NCI-H2107 (cell line): ENCODE measurements around the gene CD177.
"Not testable (repeated sequence)": the region's sequence is repeated elsewhere in the genome, so short reads cannot be mapped to it uniquely, and the experiment has no call there.

ENCODE experiments used
- DNase-seq: peaks from one replicate; lab custom pipeline; 2025; lab: John Stamatoyannopoulos, UW

Gene CD177

DNA sequence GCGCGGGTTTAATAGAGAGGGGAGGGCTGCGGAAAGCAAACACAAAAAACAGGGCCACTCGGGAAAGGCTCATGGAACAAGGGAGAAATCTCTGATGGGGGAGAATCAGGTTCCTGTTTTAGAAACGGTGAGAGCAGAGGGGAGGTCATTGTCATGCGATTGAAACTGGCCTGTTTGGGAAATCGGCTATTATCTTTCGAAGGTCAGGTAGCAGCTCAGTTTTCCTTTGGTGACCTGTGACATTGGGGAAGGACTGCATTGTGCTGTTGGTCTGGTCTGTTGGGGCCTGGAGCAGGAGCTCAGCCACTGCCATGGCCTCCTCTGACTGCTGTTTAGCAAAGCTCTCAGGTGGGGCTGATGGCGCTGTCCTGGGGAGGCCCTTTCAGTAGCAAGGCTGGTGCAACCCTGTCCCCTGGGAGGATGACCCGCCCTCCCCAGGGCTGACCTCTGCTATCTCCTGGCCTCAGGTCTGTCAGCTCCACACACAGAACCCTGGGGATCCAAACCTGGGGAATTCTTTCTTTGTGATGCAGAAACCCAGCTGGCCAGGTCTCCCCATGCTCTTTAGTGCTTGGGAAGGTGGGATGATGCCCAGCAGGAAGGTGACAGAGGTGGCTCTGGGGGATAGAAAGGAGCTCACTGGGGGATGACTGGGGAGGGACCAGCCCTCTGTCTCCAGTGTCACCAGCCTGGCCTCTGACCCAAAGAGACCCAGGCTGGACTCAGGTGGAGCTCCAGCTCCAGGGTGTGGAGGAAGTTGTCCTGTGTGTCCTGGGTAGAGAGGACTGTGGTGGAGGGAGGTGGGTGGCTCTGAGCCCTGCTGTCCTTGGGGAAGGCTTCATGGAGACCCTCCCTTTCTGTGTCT, 21.2 kb upstream of the CD177 start:
- DNase-seq: no peak

DNA sequence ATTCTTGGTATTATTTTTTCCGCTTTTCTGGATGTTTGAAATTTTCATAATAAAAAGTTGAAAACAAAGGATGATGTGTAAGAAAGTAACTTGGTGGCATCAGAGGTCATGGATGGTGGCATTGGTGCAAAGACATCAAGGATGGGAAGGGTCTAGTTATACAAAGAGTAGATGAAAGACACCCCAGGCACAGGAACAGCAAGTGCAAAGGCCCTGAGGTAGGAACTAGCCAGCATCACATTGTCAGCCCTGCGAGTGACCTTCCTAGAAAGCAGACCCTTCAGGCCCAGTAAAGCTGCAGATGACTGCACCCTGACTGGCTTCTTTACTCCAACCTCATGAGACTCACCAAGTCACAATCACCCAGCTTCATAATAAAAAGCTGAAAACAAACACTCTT, 17.0 kb upstream of the CD177 start:
- DNase-seq: not testable (repeated sequence)

DNA sequence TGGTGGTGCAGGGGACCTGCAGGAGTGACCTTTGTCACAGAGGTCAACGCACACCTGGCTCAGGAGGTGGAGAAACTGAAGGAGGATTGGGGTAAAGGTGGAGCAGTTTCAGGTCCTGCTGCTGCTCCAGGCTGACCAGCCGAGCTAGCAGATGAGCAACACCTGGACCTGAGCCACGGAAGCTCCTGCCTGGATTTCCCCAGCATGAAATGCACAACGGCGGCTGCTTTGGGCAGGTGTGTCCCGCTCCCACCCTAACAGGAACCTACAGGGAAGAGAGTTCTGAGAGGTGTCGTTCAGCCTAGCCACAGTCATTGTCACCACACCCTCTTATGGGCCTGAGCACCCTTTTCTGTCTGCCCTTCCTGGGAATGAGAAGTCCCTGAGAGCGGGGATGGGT, 15.7 kb upstream of the CD177 start:
- DNase-seq: no peak

DNA sequence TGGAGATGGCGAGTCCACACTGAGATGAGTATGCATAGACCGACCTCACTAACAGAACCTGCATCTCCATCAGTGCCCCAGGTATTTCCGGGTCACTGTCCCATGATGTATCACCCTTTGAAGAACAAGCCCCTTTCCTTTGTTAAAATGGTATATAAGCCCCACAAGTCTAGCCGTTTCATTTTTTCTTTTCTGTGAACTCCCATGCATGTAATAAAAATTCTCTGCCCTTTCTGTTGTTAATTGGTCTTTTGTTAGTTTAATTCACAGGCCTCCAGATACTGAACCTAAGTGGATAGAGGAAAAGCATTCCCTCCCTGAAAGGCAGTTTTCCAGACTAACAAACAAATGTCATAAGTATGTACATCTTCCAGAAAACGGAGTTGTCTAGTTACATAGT, 15.0 kb upstream of the CD177 start:
- no peak for DNase-seq

DNA sequence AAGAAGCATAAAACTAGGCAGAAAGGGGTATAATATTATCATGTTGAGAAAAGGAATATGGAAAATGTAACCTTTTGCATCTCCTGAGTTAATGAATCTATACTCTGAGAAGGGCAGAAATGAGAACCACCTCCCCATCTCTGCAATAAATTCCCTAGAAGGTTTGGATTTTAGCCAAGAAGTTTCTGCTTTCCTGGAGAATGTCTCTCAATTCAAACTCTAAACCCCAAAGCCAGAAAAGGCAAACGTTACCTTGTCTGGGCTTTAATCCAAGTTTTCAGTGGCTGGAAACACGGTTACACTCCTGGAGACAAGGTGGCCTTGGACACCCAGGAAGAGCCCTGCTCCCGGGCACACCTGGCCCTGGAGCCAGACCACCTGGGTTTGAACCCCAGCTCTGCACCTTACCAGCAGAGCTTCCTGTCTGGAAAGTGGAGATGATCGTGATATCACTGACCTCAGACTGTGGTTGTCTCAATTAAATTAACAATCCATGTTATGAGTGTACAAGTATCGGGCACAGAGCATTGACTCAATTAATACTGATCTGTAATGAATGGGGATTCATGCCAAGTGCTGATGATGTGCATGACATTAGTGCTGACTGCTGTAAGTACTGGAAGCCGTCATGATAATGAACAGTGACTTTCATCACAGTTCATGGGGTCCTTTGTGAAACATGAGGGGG, 14.1 kb upstream of the CD177 start:
- not testable (repeated sequence) for DNase-seq

DNA sequence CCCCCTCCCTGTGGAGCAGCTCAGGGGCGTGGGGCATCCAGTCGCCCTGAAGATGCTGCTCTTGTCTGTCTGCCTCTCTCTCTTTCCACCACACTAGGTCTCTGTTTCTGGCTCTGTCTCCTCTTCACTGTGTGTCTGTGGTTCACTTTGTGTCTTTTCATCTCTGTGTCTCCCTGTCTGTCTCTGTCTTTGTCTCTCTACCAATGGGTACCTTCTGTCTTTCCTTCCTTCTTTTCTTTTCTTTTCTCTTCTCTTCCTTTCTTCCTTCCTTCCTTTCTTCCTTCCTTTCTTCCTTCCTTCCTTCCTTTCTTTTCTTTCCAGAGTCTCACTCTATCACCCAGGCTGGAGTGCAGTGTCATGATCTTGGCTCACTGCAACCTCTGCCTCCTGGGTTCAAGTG, 13.4 kb upstream of the CD177 start:
- DNase-seq: not testable (repeated sequence)

DNA sequence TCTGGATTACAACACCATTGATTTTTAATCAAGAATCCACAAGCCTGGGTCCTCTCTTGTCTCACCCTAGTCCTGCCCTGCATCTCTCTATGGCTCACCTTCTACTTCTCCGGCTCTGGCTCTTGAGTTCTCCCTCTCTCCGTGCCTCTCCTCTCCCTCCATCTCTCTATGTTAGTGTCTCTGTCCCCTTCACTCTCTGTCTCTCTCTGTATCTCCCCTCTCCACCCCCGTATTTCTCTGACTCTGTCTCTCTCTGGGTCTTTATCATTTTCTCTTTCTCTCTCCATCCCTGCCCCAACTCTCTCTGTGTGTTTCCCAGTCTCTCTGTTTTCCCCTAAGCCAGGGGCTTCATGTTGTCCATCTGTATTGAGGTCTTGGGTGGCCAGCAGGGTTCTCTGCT, 12.4 kb upstream of the CD177 start:
- not testable (repeated sequence) for DNase-seq

DNA sequence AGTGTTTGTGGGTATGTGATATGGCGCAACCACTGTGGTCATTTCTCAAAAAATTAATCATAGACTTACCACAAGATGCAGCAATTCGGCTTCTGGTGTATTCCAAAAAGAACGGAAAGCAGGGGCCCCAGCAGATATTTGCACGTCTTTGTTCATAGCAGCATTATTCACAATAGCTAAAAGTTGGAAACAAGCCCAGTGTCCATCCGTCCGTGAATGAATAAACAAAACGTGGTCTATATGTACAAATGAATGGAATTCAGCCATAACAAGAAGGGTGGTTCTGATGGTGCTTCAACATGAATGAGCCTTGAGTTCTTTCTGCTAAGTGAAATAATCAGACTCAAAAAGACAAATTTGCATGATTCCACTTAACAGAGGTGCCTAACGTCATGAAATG, 11.4 kb upstream of the CD177 start:
- not testable (repeated sequence) for DNase-seq

DNA sequence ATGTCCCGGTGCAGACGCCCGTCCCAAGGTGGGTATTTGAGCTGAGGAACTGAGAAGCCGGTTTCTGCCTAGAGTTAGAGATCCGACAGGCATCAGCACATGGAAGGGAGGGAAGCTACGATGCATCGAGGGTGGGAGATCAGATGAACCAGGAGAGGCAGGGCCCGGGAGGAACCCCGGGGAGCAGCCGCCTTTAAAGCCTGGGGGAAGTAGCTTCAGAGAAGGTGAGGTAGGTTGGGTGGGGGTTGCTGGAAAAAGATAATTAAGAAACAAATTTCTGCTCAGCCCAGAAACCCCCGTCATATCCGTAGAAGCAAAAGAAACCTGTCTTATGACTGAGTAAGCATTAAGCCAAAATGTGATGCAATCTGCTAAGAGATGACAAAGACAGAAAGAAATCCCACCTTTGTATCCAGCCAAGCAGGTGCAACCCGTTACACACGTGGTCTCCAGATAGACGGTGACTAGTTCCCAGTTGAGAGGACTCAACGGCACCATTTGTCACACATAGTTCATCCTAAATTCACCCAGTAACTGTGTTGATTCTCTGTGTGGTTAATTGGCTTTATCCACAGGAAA, 9.1 kb upstream of the CD177 start:
- DNase-seq: not testable (repeated sequence)

DNA sequence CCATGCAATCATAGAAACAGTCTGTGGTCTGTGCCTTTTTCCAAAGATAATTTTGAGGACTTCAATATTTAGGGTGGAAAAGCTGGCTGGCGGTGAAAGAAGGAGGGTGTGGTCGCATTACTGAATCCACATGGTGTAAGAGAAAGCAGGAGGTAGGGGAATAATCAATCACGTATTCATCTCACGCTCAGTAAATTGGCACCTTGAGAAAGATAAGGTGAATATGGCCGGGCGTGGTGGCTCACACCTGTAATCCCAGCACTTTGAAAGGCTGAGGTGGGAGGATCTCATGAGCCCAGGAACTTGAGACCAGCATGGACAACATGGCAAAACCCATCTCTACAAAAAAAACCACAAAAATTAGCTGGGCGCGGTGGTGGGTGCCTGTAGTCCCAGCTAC, 3.7 kb upstream of the CD177 start:
- DNase-seq: not testable (repeated sequence)

DNA sequence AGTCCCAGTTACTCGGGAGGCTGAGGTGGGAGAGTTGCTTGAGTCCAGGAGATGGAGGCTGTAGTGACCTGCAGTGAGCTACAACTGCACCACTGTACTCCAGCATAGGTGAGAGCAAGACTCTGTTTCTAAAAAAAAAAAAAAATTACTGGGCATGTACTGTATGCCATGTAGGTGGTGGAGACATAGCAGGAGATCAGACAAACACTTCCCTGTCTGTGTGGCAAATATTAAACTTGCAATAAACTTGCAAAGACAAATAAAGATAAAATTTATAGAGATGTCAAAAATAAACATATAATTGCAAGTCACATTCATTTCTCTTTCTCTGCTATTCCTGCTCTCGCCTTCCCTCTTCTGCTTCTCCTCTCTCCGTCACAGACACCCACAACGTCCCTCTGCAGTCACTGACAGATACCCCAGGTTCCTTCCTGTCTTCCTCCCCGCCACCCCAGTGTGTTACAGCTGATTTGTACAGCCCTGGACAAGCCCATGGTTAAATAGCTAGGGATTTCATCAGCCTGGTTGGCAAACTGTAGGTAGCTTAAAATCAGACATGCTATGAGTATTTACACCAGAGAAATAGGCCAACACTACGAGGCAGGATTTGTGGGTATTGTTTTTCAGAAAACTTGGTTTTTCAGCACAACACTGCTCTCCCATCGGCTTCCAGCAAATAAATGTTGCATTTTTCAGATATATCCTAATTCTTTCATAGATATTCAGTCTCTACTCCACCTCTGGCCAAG, 1.3 kb upstream of the CD177 start:
- no peak for DNase-seq

DNA sequence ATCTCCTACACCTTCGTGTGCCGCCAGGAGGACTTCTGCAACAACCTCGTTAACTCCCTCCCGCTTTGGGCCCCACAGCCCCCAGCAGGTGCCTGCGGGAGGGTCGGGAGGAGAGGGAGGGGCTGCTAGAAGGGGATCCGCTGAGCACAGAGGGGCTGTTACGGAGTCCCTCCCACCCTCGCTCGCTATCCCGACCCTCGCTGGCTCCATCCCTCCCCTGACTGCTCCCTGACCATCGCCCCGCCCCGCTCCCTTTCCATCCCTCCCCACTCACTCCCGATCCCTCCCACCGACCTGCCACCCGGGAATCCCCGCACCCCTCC, 780 bp downstream of the CD177 start:
- DNase-seq: no peak

DNA sequence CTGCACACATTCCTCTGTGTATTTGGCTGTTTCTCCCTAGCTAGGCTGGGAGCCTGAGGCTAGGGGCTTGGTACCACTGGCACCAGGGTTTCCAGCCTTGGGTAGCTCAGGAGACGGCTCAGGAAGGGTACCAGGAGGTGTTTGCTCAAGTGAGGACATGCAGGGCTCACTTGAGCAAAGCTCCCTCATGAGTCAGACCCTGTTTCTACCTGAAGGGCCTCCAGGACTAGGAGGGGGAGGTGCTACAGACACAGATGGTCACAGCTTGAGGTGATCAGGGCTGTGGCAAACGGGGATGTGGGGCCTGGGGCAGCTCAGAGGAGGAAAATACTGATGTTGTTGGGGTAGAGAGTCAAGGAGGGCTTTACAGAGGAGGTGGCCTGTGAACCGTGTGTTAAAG, 3.3 kb downstream of the CD177 start:
- not testable (repeated sequence) for DNase-seq

DNA sequence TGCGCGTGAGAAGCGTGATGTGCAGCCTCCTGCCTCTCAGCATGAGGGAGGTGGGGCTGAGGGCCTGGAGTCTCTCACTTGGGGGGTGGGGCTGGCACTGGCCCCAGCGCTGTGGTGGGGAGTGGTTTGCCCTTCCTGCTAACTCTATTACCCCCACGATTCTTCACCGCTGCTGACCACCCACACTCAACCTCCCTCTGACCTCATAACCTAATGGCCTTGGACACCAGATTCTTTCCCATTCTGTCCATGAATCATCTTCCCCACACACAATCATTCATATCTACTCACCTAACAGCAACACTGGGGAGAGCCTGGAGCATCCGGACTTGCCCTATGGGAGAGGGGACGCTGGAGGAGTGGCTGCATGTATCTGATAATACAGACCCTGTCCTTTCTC, 8.7 kb downstream of the CD177 start:
- DNase-seq: no peak

DNA sequence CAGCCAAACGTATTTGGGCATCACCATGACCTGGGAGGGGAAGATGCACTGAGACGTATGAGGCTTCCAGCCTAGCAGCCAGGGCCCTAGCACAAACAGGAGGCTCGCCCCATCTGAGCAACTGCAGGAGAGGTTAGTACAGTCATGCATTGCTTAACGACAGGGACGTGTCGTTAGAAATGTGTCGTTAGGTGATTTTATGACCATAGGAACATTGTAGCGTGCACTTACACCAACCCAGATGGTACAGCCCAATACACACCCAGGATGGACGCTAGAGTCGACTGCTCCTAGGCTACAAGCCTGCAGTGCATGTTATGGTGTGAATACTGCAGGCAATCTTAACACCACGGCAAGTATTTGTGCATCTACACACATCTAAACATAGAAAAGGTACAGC, 9.3 kb downstream of the CD177 start:
- DNase-seq: no peak

DNA sequence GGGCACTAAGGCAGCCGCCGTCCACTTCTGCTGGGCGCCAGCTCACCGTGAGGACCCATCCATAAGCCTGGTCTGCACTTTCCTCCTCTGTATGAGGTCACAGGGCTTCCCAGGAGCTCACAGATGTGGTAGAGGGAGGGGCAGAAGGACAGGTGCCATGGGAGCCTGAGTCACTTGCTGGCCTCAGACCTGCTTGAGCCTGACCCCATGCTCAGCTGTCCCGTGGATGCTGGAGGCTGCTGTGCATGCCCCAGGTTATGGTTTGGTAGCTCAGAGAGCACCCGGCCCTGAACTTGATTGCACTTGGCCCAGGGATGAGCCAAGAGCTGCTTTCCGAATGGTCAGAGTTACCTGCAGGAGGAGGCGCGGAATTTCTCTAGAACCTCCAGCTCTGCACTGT, 12.2 kb downstream of the CD177 start:
- DNase-seq: not testable (repeated sequence)

DNA sequence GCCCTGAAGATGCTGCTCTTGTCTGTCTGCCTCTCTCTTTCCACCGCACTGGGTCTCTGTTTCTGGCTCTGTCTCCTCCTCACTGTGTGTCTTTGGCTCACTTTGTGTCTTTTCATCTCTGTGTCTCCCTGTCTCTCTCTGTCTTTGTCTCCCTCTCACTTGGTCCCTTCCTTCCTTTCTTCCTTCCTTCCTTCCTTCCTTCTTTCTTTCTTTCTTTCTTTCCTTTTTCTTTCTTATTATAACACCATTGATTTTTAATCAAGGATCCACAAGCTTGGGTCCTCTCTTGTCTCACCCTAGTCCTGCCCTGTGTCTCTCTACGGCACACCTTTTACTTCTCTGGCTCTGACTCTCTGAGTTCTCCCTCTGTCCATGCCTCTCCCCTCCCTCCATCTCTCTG, 14.3 kb downstream of the CD177 start:
- no peak for DNase-seq

DNA sequence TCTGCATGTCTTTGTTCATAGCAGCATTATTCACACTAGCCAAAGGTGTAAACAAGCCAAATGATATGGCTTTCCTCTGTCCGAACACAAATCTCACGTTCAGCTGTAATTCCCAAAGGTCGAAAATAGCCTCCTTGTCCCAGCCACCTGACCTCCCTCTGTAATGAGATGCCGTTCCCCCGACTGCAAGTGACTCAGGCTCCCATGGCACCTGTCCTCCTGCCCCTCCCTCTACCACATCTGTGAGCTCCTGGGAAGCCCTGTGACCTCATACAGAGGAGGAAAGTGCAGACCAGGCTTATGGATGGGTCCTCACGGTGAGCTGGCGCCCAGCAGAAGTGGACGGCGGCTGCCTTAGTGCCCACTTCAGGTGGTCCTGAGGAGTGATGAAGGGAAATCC, 15.4 kb downstream of the CD177 start:
- not testable (repeated sequence) for DNase-seq

DNA sequence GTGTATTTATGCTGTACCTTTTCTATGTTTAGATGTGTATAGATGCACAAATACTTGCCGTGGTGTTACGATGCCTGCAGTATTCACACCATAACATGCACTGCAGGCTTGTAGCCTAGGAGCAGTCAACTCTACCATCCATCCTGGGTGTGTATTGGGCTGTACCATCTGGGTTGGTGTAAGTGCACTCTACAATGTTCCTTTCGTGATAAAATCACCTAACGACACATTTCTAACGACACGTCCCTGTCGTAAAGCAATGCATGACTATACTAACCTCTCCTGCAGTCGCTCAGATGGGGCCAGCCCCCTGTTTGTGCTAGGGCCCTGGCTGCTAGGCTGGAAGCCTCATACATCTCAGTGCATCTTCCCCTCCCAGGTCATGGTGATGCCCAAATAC, 18.4 kb downstream of the CD177 start:
- no peak for DNase-seq

DNA sequence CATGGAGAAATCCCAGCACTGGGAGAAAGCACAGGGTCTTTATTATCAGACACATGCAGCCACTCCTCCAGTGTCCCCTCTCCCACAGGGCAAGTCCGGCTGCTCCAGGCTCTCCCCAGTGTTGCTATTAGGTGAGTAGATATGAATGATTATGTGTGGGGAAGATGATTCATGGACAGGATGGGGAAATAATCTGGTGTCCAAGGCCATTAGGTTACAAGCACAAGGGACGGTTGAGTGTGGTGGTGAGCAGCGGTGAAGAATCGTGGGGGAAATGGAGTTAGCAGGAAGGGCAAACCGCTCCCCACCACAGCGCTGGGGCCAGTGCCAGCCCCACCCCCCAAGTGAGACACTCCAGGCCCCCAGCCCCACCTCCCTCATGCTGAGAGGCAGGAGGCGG, 19.0 kb downstream of the CD177 start:
- DNase-seq: no peak

DNA sequence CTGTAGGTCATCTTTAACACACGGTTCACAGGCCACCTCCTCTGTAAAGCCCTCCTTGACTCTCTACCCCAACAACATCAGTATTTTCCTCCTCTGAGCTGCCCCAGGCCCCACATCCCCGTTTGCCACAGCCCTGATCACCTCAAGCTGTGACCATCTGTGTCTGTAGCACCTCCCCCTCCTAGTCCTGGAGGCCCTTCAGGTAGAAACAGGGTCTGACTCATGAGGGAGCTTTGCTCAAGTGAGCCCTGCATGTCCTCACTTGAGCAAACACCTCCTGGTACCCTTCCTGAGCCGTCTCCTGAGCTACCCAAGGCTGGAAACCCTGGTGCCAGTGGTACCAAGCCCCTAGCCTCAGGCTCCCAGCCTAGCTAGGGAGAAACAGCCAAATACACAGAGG, 24.1 kb downstream of the CD177 start:
- not testable (repeated sequence) for DNase-seq

DNA sequence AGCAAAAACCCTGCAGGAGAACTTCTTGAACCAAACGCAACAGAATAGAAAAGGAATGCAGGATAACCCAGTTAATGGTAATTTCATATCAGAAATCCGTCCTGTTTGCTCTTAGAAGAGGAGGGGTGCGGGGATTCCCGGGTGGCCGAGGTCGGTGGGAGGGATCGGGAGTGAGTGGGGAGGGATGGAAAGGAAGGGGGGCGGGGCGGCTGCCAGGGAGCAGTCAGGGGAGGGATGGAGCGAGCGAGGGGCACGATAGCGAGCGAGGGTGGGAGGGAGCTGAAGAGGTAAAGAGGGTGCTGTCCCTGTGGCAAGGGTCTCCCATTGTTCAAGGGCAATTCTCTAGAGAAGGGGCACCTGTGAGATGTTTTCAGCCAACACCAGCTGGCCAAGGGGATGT, 26.5 kb downstream of the CD177 start:
- DNase-seq: no peak
